ENCODE results near the gene EEF1A2. TPM values are rescaled to one million over a fixed set of nuclear protein-coding genes. Genes with fewer than 3 reads are reported as not detected.

EEF1A2 gene
- total and polyA plus RNA-seq, 4 experiments from 2014 or later, result 0.36 to 0.81 TPM; not detected in 2

DNA sequence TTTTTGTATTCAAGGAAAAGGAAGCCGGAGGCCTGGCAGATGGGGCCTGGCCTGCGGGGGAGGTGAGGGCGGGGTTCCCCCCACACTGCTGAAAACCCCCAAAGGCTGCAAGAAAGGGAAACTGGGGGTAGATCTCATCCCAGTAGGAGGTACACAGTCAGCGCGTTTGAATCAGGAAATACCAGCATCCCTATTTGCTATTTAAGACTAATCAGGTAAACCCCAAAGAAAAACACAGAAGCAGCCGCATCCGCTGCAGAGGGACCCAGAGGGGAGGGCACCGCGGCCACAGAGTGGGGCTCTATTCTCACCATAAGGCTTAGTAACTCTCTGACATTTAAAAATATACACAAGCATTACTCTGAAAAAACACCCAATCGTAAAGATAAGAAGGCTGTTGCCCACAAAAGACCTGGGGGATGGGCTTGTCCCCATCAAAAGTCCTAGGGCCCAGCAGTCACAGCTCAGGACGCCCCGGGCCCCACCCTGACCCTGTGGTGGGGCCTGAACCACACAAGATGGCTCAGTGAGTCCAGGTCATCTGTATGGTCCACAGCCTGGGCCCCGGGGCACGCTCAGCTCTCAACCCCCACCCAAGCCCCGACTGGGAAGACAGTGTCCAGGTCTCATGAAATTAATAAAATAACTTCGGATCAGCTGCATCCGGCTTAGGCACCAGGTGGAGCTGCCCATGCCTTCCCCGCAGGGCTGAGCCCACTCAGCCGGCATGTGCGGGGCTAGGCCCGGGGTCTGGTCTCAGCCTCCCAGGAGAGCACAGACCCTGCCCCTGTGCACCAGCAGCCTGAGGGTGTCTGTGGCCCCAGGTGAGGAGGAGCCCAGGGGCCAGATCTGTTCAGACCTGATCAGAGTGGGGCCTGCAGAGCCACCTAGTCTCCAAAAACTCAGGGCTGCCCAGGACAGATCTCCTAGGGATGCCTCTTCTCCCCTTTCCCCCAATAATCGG lies 57.5 kb downstream of the EEF1A2 start:
- DNase-seq, result peak in 3 of 5 donors; percentile 15 to 61 (median 17)
- POLR2A ChIA-PET (ENCODE audit: partially characterized antibody), result no interaction called here
- no peaks in the 10 kb centered on the region for H3K36me3 ChIP-seq (ENCODE audit: insufficient read depth, low read length)
- Mint-ChIP-seq H3K36me3 (no peaks in the 10 kb centered on the region), H3K27me3 (peaks cover 0 to 5% of the 10 kb centered on the region in 2 donors), H3K27ac (peak overlapping the region; percentile 33 to 87 (median 84)), H3K4me3 (peak overlapping the region in 7 of 8 donors; percentile 22 to 76 (median 71)), H3K9me3 (peaks cover 0 to 3% (median 0%) of the 10 kb centered on the region in 8 donors), H3K4me1 (peaks cover 8 to 17% (median 15%) of the 10 kb centered on the region in 4 donors)
- H3K4me1 ChIP-seq (ENCODE audit: insufficient read depth, low read length), result peaks cover 16% of the 10 kb centered on the region
- intact Hi-C loops (cut with micrococcal nuclease), result loop anchor here (5.0 kb wide), 1 partner anchor 531 kb away; no protein-coding TSS in a partner anchor
- H3K4me3 ChIP-seq (ENCODE audit: low read length in 2 of 2), result no peak overlapping the region
- H3K9me3 ChIP-seq (ENCODE audit: control insufficient read depth in 1 of 2, low read length in 2 of 2), result no peaks in the 10 kb centered on the region
- no peaks in the 10 kb centered on the region for H3K27me3 ChIP-seq (ENCODE audit: insufficient read depth, low read length)
- H3K27ac ChIP-seq (ENCODE audit: low read depth, low read length), result no peak overlapping the region
- CTCF ChIA-PET (ENCODE audit: partially characterized antibody), result interaction anchor here (0.6 to 1.1 kb wide), 2 partner anchors 13 to 22 kb away, joined by 3 read pairs; no protein-coding TSS in a partner anchor

DNA sequence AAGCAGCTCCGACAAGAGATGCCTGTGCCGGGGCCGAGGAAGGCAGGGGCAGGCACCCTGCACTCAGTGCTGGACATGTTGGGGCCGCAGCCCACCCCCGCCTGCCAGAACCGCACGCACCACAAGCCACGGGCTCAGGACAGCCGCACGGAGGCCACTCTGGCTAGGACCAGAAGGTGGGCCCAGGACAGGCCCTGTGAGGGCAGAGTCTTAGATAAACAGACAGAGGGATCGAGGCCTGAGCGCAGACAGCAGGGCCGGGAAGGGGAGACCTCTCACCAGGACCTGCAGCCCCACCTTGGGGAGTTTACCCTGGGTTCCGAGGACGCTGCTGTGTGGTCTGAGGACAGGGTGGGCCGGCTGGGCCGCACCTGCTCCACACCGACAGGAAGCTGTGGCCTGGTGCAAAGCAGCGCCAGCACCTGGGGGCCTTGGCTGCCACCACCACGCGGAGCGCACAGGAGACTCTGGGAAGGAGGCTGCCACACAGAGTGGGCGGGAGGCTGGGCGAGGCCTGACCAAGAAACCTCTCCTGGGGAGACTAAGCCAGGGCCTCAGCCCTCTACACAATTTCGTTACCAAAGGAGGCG lies 58.4 kb downstream of the EEF1A2 start:
- no peak overlapping the region for H3K4me3 Mint-ChIP-seq
- no peak overlapping the region for H3K27ac Mint-ChIP-seq
- CTCF ChIA-PET (ENCODE audit: partially characterized antibody), result no interaction called here

GRCh38 chr20:63439866-63440265 lies 59.0 kb downstream of the EEF1A2 start:
- Histone ChIP-seq H3K27ac (ENCODE audit: low read depth, low read length) (no peak overlapping the region), H3K4me1 (ENCODE audit: insufficient read depth, low read length) (peaks cover 16% of the 10 kb centered on the region), H3K9me3 (ENCODE audit: control insufficient read depth in 1 of 2, low read length in 2 of 2) (no peaks in the 10 kb centered on the region), H3K36me3 (ENCODE audit: insufficient read depth, low read length) (no peaks in the 10 kb centered on the region), H3K4me3 (ENCODE audit: low read length in 2 of 2) (no peak overlapping the region), H3K27me3 (ENCODE audit: insufficient read depth, low read length) (no peaks in the 10 kb centered on the region)
- ChIA-PET POLR2A (ENCODE audit: partially characterized antibody) (no interaction called here), CTCF (ENCODE audit: partially characterized antibody) (no interaction called here)
- no peak for DNase-seq
- Mint-ChIP-seq H3K27ac (no peak overlapping the region), H3K27me3 (peaks cover 0 to 10% of the 10 kb centered on the region in 2 donors), H3K4me3 (peak overlapping the region in 1 of 8 donors; percentile 4), H3K36me3 (no peaks in the 10 kb centered on the region), H3K4me1 (peaks cover 10 to 19% (median 18%) of the 10 kb centered on the region in 4 donors), H3K9me3 (peaks cover 0 to 3% (median 0%) of the 10 kb centered on the region in 8 donors)
- intact Hi-C loops (cut with micrococcal nuclease), result loop anchor here (5.0 kb wide), 1 partner anchor 532 kb away; no protein-coding TSS in a partner anchor

More for the DNA sequence above, 58.4 kb downstream of the EEF1A2 start:
- no peaks in the 10 kb centered on the region for H3K9me3 ChIP-seq (ENCODE audit: control insufficient read depth in 1 of 2, low read length in 2 of 2)
- H3K4me3 ChIP-seq (ENCODE audit: low read length in 2 of 2), result no peak overlapping the region
- H3K4me1 ChIP-seq (ENCODE audit: insufficient read depth, low read length), result peaks cover 16% of the 10 kb centered on the region
- H3K27ac ChIP-seq (ENCODE audit: low read depth, low read length), result no peak overlapping the region
- no peak for DNase-seq
- H3K27me3 ChIP-seq (ENCODE audit: insufficient read depth, low read length), result no peaks in the 10 kb centered on the region
- Mint-ChIP-seq H3K9me3 (peaks cover 0 to 3% (median 0%) of the 10 kb centered on the region in 8 donors), H3K4me1 (peaks cover 8 to 18% (median 15%) of the 10 kb centered on the region in 4 donors), H3K36me3 (no peaks in the 10 kb centered on the region), H3K27me3 (peaks cover 0 to 5% of the 10 kb centered on the region in 2 donors)
- intact Hi-C loops (cut with micrococcal nuclease), result loop anchor here (5.0 kb wide), 1 partner anchor 532 kb away; no protein-coding TSS in a partner anchor
- H3K36me3 ChIP-seq (ENCODE audit: insufficient read depth, low read length), result no peaks in the 10 kb centered on the region
- POLR2A ChIA-PET (ENCODE audit: partially characterized antibody), result no interaction called here

GRCh38 chr20:63438121-63438520 lies 60.8 kb downstream of the EEF1A2 start:
- CTCF ChIA-PET (ENCODE audit: partially characterized antibody), result no interaction called here
- Mint-ChIP-seq H3K36me3 (no peaks in the 10 kb centered on the region), H3K9me3 (peaks cover 0 to under 1% (median 0%) of the 10 kb centered on the region in 8 donors)

More at GRCh38 chr20:63438121-63438520, 60.8 kb downstream of the EEF1A2 start:
- no peak for DNase-seq
- Histone ChIP-seq H3K27me3 (ENCODE audit: insufficient read depth, low read length) (no peaks in the 10 kb centered on the region), H3K36me3 (ENCODE audit: insufficient read depth, low read length) (no peaks in the 10 kb centered on the region), H3K9me3 (ENCODE audit: control insufficient read depth in 1 of 2, low read length in 2 of 2) (no peaks in the 10 kb centered on the region), H3K27ac (ENCODE audit: low read depth, low read length) (no peak overlapping the region), H3K4me1 (ENCODE audit: insufficient read depth, low read length) (peaks cover 23% of the 10 kb centered on the region), H3K4me3 (ENCODE audit: low read length in 2 of 2) (no peak overlapping the region)
- no peak overlapping the region for H3K4me3 Mint-ChIP-seq
- no peak overlapping the region for H3K27ac Mint-ChIP-seq
- H3K27me3 Mint-ChIP-seq, result peaks cover 0 to 13% of the 10 kb centered on the region in 2 donors
- H3K4me1 Mint-ChIP-seq, result peaks cover 13 to 26% (median 23%) of the 10 kb centered on the region in 4 donors
- POLR2A ChIA-PET (ENCODE audit: partially characterized antibody), result no interaction called here
- intact Hi-C loops (cut with micrococcal nuclease), result no loop called here

Other genes with a start within 250 kb of the EEF1A2 start
- not detected for gene NKAIN4, start 244.6 kb downstream of the EEF1A2 start, total RNA-seq
- gene NKAIN4, start 244.6 kb downstream of the EEF1A2 start, polyA plus RNA-seq, result not detected
- 100 to 1,000 TPM; 113 to 120 TPM for gene ARFGAP1, start 226.3 kb downstream of the EEF1A2 start, total RNA-seq
- 10 to 100 TPM; 11.5 to 26.0 TPM for gene ARFGAP1, start 226.3 kb downstream of the EEF1A2 start, polyA plus RNA-seq
- under 1 TPM in 1 of 2 experiments, not detected in 1; 0.11 TPM for gene COL20A1, start 205.9 kb downstream of the EEF1A2 start, total RNA-seq
- not detected for gene COL20A1, start 205.9 kb downstream of the EEF1A2 start, polyA plus RNA-seq
- gene CHRNA4, start 137.7 kb downstream of the EEF1A2 start, total RNA-seq, result not detected
- not detected for gene CHRNA4, start 137.7 kb downstream of the EEF1A2 start, polyA plus RNA-seq
- not detected for gene KCNQ2, start 26.4 kb downstream of the EEF1A2 start, total RNA-seq
- gene KCNQ2, start 26.4 kb downstream of the EEF1A2 start, polyA plus RNA-seq, result not detected
- 100 to 1,000 TPM; 208 to 229 TPM for gene PPDPF, start 21.7 kb upstream of the EEF1A2 start, total RNA-seq
- 100 to 1,000 TPM in 1 of 2 donors, 10 to 100 TPM in 1; 29.4 to 152 TPM for gene PPDPF, start 21.7 kb upstream of the EEF1A2 start, polyA plus RNA-seq
- not detected for gene PTK6, start 38.3 kb upstream of the EEF1A2 start, total RNA-seq
- gene PTK6, start 38.3 kb upstream of the EEF1A2 start, polyA plus RNA-seq, result under 1 TPM; 0.31 to 0.59 TPM
- gene SRMS, start 48.7 kb upstream of the EEF1A2 start, total RNA-seq, result not detected
- gene SRMS, start 48.7 kb upstream of the EEF1A2 start, polyA plus RNA-seq, result not detected
- gene FNDC11, start 55.1 kb upstream of the EEF1A2 start, total RNA-seq, result 1 to 10 TPM in 1 of 2 experiments, under 1 TPM in 1; 0.38 to 1.2 TPM
- 1 to 10 TPM in 1 of 2 donors, under 1 TPM in 1; 0.41 to 1.5 TPM for gene FNDC11, start 55.1 kb upstream of the EEF1A2 start, polyA plus RNA-seq
- gene HELZ2, start 75.2 kb upstream of the EEF1A2 start, total RNA-seq, result 10 to 100 TPM; 39.6 to 45.4 TPM
- 1 to 10 TPM; 2.0 to 6.4 TPM for gene HELZ2, start 75.2 kb upstream of the EEF1A2 start, polyA plus RNA-seq
- 10 to 100 TPM; 24.4 to 26.4 TPM for gene GMEB2, start 128.0 kb upstream of the EEF1A2 start, total RNA-seq
- 10 to 100 TPM in 1 of 2 donors, 1 to 10 TPM in 1; 4.5 to 16.6 TPM for gene GMEB2, start 128.0 kb upstream of the EEF1A2 start, polyA plus RNA-seq
- gene STMN3, start 154.3 kb upstream of the EEF1A2 start, total RNA-seq, result 100 to 1,000 TPM; 110 to 120 TPM
- 10 to 100 TPM; 18.9 to 30.5 TPM for gene STMN3, start 154.3 kb upstream of the EEF1A2 start, polyA plus RNA-seq
- 10 to 100 TPM; 30.9 to 36.0 TPM for gene RTEL1, start 159.2 kb upstream of the EEF1A2 start, total RNA-seq
- gene RTEL1, start 159.2 kb upstream of the EEF1A2 start, polyA plus RNA-seq, result 1 to 10 TPM; 1.3 to 5.4 TPM
- not detected for gene TNFRSF6B, start 197.6 kb upstream of the EEF1A2 start, total RNA-seq
- gene TNFRSF6B, start 197.6 kb upstream of the EEF1A2 start, polyA plus RNA-seq, result not detected
- gene ARFRP1, start 208.9 kb upstream of the EEF1A2 start, total RNA-seq, result 10 to 100 TPM; 85.6 to 92.0 TPM
- 10 to 100 TPM; 65.5 to 66.3 TPM for gene ARFRP1, start 208.9 kb upstream of the EEF1A2 start, polyA plus RNA-seq
- 10 to 100 TPM; 51.8 to 55.3 TPM for gene ZGPAT, start 209.0 kb upstream of the EEF1A2 start, total RNA-seq
- gene ZGPAT, start 209.0 kb upstream of the EEF1A2 start, polyA plus RNA-seq, result 10 to 100 TPM; 34.6 to 69.5 TPM
- gene LIME1, start 237.6 kb upstream of the EEF1A2 start, total RNA-seq, result 100 to 1,000 TPM; 162 to 169 TPM
- 100 to 1,000 TPM; 297 to 324 TPM for gene LIME1, start 237.6 kb upstream of the EEF1A2 start, polyA plus RNA-seq
- gene SLC2A4RG, start 240.7 kb upstream of the EEF1A2 start, total RNA-seq, result 100 to 1,000 TPM; 121 to 124 TPM
- 1 to 10 TPM; 2.2 to 7.6 TPM for gene SLC2A4RG, start 240.7 kb upstream of the EEF1A2 start, polyA plus RNA-seq

Data from CD4-positive, alpha-beta memory T cell (primary cell).